ENCODE data around the gene LAMP1.
"Not testable (repeated sequence)": the region's sequence is repeated elsewhere in the genome, so short reads cannot be mapped to it uniquely, and the experiment has no call there.

LAMP1 gene

DNA sequence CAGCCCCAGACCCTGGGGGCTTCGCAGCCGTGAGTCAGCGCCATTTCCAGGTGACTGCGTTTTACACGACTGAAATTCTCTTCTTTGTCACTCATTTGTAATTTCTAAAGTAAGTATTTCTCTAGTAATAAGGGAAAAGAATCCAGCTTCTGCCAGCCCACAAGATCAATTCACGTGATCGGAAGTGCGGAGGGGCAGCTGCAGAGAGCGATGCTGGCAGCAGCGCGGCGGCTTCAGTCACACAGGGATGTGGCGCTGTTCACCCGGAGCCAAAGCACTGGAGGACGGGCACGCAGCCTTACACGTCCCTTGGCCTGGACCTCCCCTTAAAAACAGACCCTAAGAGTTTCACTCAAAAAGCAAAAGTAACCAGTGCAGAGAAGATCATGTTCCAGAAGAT is 48.4 kb downstream of the LAMP1 start:
- Histone ChIP-seq H3K4me3 (ENCODE audit: low read depth, low read length) (no peak overlapping the region), H3K9ac (no peak overlapping the region), H3K9me3 (ENCODE audit: control insufficient read depth, low read length) (no peaks in the 10 kb centered on the region), H3K27ac (no peak overlapping the region), H2AFZ (no peak overlapping the region), H3K27me3 (ENCODE audit: control insufficient read depth, insufficient read depth, low read length) (no peaks in the 10 kb centered on the region), H3K4me1 (no peaks in the 10 kb centered on the region), H3K4me2 (ENCODE audit: low read length) (no peak overlapping the region), H3K79me2 (no peaks in the 10 kb centered on the region), H3K36me3 (ENCODE audit: control insufficient read depth, insufficient read depth, low read length) (no peaks in the 10 kb centered on the region)
- TF ChIP-seq, protein P1, sequence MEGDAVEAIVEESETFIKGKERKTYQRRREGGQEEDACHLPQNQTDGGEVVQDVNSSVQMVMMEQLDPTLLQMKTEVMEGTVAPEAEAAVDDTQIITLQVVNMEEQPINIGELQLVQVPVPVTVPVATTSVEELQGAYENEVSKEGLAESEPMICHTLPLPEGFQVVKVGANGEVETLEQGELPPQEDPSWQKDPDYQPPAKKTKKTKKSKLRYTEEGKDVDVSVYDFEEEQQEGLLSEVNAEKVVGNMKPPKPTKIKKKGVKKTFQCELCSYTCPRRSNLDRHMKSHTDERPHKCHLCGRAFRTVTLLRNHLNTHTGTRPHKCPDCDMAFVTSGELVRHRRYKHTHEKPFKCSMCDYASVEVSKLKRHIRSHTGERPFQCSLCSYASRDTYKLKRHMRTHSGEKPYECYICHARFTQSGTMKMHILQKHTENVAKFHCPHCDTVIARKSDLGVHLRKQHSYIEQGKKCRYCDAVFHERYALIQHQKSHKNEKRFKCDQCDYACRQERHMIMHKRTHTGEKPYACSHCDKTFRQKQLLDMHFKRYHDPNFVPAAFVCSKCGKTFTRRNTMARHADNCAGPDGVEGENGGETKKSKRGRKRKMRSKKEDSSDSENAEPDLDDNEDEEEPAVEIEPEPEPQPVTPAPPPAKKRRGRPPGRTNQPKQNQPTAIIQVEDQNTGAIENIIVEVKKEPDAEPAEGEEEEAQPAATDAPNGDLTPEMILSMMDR (IDR thresholded peaks at IDR 0.05): no peak

DNA sequence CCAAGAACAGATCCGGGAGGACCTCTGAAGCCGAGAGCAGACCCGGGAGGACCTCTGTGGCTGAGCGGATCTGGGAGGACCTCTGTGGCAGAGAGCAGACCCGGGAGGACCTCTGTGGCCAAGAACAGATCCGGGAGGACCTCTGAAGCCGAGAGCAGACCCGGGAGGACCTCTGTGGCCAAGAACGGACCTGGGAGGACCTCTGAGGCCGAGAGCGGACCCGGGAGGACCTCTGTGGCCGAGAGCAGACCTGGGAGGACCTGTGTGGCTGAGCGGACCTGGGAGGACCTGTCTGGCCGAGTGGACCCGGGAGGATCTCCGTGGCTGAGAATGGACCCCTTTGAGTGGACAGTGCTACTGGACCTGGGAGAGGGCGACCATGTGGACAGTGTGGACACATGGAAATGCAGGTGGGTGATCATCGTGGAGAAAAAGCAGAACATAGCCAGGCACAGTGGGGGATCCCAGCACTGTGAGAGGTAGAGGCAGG is 50.7 kb downstream of the LAMP1 start:
- not testable (repeated sequence) for H3K4me3 ChIP-seq (ENCODE audit: low read depth, low read length); H3K36me3 ChIP-seq (ENCODE audit: control insufficient read depth, insufficient read depth, low read length); H3K9me3 ChIP-seq (ENCODE audit: control insufficient read depth, low read length); H3K79me2 ChIP-seq; H2AFZ ChIP-seq; H3K27ac ChIP-seq; H3K4me2 ChIP-seq (ENCODE audit: low read length); H3K27me3 ChIP-seq (ENCODE audit: control insufficient read depth, insufficient read depth, low read length); H3K9ac ChIP-seq; H3K4me1 ChIP-seq

DNA sequence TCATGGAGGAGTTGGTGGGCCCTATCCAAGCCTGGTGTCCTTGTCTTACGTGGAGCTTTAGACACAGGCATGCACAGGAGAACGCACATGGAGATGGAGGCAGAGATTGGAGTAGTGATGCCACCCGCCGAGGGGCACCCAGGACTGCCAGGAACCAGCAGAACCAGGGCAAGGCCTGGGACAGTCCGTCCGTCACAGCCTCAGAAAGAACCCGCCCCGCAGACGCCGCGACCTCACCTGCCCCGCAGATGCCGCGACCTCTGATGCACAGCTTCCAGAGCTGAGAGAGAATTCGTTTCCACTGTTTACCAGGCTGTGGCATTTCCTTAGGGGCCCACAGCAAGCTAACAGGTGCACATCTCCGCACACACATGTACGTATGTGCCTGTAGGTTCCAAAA is 51.6 kb downstream of the LAMP1 start:
- H3K4me3 ChIP-seq (ENCODE audit: low read depth, low read length): no peak overlapping the region
- H3K9ac ChIP-seq: no peak overlapping the region
- H3K9me3 ChIP-seq (ENCODE audit: control insufficient read depth, low read length): no peaks in the 10 kb centered on the region
- no peak overlapping the region for H2AFZ ChIP-seq
- H3K36me3 ChIP-seq (ENCODE audit: control insufficient read depth, insufficient read depth, low read length): no peaks in the 10 kb centered on the region
- TF ChIP-seq, protein P1 (IDR thresholded peaks at IDR 0.05): no peak
- H3K79me2 ChIP-seq: no peaks in the 10 kb centered on the region
- H3K4me1 ChIP-seq: no peaks in the 10 kb centered on the region
- no peak overlapping the region for H3K4me2 ChIP-seq (ENCODE audit: low read length)
- H3K27me3 ChIP-seq (ENCODE audit: control insufficient read depth, insufficient read depth, low read length): no peaks in the 10 kb centered on the region
- H3K27ac ChIP-seq: no peak overlapping the region

DNA sequence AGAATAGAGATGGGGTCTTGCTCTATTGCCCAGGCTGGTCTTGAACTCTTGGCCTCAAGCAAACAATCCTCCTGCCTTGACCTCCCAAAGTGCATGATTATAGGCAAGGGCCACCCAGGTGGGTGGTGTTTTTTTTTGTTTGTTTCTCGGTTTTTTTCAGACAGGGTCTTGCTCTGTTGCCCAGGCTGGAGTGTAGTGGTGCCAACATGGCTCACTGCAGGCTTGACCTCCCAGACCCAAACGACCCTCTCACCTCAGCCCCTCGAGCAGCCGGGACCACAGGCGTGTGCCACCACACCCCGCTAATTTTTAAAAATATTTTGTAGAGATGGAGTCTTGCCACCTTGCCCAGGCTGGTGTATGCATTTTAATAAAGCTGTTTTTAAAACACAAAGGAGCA is 52.0 kb downstream of the LAMP1 start:
- H3K27ac ChIP-seq: no peak overlapping the region

DNA sequence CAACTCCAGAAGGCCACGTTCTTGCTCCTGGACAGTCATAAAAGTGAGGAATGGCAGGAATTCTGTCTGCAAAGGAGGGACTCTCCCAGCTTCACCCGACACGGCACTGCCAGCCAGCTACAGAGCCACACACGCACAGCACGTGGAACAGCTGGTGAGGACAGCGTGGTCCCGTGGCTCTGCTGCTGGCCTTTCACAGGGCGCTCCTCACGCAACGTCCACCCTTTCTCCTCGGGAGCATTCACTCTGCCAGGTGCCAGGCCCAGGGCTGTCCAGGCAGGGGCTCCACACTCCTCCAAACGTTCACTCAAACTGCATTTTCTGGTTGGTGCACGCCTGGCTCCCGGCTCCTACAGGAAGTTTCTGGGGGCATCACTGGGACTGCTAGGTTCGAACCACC is 52.5 kb downstream of the LAMP1 start:
- H3K79me2 ChIP-seq: no peaks in the 10 kb centered on the region
- no peak overlapping the region for H2AFZ ChIP-seq
- no peaks in the 10 kb centered on the region for H3K9me3 ChIP-seq (ENCODE audit: control insufficient read depth, low read length)
- H3K36me3 ChIP-seq (ENCODE audit: control insufficient read depth, insufficient read depth, low read length): no peaks in the 10 kb centered on the region
- H3K4me2 ChIP-seq (ENCODE audit: low read length): no peak overlapping the region
- TF ChIP-seq, protein P1 (IDR thresholded peaks at IDR 0.05): no peak
- H3K4me1 ChIP-seq: no peaks in the 10 kb centered on the region
- H3K4me3 ChIP-seq (ENCODE audit: low read depth, low read length): no peak overlapping the region
- H3K9ac ChIP-seq: no peak overlapping the region
- H3K27ac ChIP-seq: no peak overlapping the region
- no peaks in the 10 kb centered on the region for H3K27me3 ChIP-seq (ENCODE audit: control insufficient read depth, insufficient read depth, low read length)

More for the DNA sequence above, 52.0 kb downstream of the LAMP1 start:
- H3K4me2 ChIP-seq (ENCODE audit: low read length): no peak overlapping the region
- no peaks in the 10 kb centered on the region for H3K9me3 ChIP-seq (ENCODE audit: control insufficient read depth, low read length)
- H3K79me2 ChIP-seq: no peaks in the 10 kb centered on the region
- no peaks in the 10 kb centered on the region for H3K4me1 ChIP-seq
- H3K36me3 ChIP-seq (ENCODE audit: control insufficient read depth, insufficient read depth, low read length): no peaks in the 10 kb centered on the region
- H3K9ac ChIP-seq: no peak overlapping the region
- no peak overlapping the region for H3K4me3 ChIP-seq (ENCODE audit: low read depth, low read length)
- TF ChIP-seq, protein P1 (IDR thresholded peaks at IDR 0.05): no peak
- no peak overlapping the region for H2AFZ ChIP-seq
- H3K27me3 ChIP-seq (ENCODE audit: control insufficient read depth, insufficient read depth, low read length): no peaks in the 10 kb centered on the region
